HG03521 (cell line): ENCODE data around the gene BCKDHA.
"Not testable (repeated sequence)": the region's sequence is repeated elsewhere in the genome, so short reads cannot be mapped to it uniquely, and the experiment has no call there.

Source experiments
- ATAC-seq: cut with Tn5 transposase; IDR thresholded peaks from one replicate; pipeline ENCODE4 v1.9.1; 2021; ENCODE audit warnings: mild to moderate bottlenecking, moderate library complexity; ENCODE audit not compliant: unreplicated experiment

BCKDHA gene

DNA sequence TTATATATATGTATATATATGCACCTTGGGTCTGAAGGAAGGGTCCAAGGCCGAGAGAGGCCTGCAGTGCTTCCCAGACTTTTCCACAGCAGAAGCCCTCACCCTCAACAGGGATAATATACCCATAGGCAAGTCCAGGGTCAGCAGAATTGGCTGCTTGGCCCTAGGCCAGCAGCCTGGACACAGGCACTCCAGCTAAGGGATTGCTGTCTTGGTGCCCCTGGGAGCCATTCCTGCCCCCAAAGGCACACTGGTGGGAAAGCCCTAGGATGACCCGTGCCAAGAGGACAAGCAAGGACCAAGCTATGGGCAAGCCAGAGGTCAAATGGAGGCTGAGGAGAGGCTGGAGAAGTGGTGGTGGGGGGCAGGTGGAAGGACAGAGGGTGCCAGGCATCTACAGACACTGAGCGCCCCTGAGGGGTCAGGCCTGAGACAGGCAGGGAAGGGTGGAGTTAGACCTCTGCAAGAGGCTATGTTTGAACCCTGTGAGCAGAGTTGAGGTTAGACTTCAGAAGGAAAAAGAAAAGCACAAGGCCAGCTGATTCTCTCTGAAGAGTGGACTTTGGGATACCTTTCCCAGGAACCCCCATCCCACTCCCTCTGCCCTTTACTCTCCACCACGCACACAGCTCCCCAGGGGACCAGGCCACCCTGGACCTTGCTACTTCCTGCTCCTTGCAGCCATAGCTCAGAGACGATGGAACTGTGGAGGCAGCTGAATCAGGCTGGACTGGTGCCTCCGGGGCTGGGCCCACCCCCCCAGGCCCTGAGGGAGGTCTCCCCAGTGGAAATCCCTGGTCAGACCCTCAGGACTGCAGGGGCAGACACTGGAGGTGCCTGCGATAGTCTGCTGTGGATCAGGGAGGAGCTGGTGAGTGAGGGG is 45.1 kb downstream of the BCKDHA start, which contains the start of gene ERICH4:
ERICH4 (plus strand) TSS at position 684 of the 883 bp plus-strand sequence; CDS start at position 698, 14 bp downstream.
- no peak for ATAC-seq

DNA sequence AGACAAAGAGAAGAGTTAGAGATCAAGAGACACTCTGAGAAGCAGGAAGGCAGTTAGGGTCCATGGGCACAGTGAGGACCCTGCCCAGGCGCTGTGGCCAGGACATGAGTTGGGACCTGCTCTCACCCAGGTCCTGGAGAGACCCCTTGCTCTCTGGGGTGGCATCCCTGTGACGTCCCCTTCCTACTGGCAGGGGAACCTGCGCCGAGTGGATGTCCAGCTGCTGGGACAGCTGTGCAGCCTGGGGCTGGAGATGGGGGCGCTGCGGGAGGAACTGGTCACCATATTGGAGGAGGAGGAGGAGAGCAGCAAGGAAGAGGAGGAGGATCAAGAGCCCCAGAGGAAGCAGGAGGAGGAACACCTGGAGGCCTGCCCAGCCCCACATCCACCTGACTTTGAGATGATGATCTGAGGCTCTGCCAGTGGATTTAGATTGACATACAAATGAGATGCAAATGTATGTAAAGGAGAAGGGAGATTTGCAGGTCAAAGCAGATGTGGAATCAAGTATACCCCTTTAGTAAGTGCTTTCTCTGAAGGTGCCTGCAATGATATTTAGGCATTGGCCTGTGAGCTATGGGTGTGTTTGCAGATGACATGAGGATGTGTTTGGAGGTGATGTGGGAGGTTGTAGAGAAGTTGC is 46.3 kb downstream of the BCKDHA start:
- ATAC-seq: no peak

DNA sequence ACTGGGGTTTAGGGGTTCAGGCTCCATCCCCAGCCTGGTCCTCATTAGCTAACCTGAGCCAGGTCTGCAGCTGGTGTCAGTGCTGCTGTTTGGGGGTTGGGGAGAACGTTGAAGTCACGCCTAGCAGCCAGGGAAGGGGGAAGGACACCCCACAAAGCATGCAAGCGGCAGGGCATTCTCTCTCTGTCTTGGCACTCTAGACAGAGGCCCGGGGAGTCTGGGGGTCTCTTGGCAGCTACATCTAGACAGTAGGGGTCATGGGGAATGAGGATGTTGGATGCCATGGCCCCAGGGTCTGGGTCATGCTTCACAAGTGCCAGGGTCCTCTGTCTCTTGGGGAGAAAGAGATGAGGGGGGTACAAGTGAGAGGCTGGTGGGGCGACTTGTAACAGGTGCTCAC is 48.0 kb downstream of the BCKDHA start:
- no peak for ATAC-seq

DNA sequence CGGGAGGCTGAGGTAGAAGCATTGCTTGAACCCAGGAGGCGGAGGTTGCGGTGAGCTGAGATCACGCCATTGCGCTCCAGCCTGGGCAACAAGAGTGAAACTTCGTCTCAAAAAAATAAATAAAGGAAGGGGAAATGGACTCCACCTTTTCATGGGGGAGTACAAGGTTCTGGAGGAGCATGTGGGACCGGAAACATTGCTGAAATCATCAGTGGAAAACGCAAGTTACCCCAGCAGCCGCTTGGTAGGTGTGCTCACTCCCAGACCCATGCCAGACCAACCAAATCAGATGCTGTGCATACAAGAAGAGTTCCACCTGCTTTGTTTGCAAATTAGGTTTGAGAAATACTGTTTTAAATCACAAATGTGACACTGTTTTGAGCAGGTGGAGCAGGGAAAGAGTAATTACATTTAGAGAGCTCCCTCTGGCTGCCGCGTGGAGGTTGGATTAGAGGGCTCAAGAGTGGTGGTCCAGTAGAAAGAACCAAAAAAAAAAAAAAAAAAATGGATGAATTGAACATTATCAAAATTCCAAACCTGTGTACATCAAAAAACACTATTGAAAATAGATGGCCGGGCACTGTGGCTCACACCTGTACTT is 50.2 kb downstream of the BCKDHA start:
- ATAC-seq: no peak

DNA sequence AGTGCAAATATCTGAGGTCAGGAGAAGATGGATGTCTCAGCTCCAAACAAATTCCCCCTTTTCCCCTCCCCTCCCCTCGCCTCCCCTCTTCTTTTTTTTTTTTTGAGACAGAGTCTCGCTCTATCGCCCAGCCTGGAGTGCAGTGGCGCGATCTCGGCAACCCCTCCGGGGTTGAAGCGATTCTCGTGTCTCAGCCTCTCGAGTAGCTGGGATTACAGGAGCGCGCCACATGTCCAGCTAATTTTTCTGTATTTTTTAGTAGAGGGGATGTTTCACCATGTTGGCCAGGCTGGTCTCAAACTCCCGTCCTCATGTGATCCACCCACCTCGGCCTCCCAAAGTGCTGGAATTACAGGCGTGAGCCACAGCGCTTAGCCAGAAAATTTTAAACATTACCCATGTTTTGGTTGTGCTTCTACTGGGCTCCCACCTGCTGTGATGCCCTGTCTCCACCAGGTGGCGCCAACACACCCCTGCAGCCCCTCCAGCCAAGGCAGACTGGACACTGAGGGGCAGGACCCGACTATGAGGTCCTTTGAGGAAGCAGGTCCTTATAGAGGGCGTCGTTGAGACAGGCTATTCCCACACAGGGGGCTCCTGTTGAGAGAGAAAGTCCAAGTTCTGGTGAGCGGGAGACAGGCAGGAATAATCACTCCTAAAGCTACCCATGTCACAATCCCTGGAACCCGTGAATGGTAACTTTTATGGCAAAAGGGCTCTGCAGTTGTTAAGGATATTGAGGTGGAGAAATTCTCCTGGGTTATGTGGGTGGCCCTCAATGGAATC is 51.7 kb downstream of the BCKDHA start:
- ATAC-seq: no peak

DNA sequence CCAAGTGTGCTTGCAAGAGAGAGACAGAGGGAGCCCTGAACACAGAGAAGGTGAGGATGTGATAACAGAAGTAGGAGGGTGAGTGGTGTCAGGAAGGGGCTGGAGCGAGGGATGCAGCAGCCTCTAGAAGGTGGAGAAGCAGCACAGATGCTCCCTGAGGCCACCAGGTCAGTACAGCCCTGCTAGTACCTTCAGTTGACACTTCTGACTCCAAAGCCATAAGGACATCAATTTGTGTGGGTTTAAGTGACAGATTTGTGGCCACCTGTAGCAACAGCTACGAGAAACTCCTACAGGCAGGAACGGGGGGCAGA is 52.2 kb downstream of the BCKDHA start:
- ATAC-seq: no peak

DNA sequence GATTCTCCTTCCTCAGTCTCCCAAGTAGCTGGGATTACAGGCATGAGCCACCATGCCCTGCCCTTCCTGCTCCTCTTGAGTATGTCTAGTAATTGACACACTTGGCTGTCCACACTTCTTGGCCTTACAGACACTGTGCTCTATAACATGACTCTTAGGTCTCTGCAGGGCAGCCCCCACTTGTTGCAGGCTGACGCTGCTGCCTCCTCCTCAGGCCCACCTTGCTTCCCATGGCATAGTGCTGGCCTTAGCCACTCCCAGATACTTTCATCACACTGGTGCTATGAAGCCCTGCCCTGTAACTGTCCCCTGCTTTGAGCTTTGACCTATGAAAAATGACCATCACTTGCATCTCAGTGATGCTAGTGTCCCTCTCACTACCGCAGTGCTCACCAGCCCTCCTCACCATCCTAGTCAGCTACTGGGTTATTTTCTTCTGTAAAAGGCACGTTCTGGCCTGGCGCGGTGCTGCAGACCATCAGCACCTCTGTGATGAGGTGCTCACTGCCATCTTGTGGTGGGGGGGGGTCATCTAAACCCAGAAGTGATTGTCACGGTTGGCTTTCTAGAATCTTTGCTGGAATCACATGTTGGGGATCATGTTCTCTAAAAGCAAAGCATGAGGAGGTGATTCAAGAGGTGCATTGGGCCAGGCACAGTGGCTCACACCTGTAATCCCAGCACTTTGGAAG is 55.1 kb downstream of the BCKDHA start:
- ATAC-seq: no peak

DNA sequence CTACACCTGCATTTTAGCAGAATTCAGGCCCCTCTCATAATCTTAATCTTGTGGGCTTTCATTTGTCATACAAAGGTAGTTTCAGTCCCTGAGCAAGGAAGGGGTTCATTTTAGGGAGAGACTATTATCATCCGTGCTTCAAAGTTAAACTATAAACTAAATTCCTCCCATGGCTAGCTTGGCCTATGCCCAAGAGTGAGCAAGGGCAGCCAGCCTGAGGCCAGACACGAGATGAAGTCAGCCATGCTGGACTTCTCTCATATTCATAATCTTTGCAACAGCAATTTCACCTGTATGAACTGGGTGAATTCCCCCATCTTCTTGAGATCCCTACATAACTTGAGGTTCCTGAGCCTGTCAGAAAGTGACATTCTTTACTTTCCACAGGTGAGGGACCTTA is 58.3 kb downstream of the BCKDHA start:
- no peak for ATAC-seq

DNA sequence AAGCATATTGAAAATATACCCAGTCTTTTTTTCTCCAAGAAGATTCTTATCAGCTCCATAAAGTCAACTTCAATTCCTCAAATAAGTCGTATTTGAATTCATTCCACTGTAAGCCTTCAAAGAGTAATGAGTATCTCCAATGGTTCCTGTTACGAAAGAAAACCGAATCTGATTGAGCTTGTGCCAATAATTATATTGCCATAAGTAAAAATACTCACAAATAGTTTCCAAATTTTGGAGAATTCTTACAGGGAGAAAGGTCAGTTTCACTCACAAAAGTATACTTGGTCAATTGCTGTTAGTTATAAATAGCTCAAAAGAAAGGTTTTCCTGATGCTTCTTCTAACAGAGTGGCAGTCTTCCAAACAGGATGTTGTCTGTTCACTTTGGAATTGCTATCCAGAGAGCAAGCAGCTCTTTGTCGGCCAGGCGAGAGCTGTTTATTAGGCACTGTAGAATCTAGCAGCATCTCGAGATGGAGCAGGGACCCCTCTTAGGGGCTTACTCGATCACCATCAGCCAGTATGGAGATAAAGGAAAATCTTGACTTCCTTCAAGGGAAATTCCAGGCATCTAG is 58.8 kb downstream of the BCKDHA start:
- ATAC-seq: no peak

DNA sequence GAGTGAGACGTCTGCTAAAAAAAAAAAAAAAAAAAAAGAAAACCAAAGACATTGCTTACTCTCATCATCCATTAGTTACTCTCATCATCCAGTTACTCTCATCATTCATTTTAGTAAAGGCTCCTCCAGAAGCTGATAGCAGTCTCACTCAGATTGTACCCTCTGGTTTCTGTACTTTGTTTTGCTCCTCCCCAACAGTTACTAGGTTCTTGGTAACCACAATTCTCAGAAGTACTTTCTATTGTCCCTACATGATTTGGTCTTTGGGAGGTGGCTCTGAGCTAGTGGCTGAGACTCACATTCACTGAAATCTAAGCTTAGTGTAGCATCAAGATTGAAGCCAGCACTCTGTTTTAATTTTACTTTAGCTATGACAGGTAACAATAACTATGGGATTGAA is 59.6 kb downstream of the BCKDHA start:
- ATAC-seq: peak; percentile 89

DNA sequence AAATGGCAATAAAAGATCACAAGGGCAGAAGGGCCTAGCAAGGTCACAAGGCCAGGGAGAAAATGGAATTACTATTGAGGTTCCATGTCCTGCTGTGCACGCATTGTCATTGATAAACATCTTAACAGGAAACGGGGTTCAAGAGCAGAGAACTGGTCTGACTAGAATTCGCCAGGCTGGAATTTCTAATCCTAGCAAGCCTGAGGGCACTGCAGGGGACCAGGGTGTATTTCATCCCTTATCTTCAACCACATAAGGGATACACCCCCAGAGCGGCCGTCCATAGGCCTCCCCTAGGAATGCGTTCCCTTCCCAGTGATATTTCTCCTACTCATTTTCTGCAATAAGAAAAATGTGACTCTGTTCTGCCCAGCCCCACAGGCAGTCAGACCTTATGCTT is 64.9 kb downstream of the BCKDHA start:
- ATAC-seq: no peak

DNA sequence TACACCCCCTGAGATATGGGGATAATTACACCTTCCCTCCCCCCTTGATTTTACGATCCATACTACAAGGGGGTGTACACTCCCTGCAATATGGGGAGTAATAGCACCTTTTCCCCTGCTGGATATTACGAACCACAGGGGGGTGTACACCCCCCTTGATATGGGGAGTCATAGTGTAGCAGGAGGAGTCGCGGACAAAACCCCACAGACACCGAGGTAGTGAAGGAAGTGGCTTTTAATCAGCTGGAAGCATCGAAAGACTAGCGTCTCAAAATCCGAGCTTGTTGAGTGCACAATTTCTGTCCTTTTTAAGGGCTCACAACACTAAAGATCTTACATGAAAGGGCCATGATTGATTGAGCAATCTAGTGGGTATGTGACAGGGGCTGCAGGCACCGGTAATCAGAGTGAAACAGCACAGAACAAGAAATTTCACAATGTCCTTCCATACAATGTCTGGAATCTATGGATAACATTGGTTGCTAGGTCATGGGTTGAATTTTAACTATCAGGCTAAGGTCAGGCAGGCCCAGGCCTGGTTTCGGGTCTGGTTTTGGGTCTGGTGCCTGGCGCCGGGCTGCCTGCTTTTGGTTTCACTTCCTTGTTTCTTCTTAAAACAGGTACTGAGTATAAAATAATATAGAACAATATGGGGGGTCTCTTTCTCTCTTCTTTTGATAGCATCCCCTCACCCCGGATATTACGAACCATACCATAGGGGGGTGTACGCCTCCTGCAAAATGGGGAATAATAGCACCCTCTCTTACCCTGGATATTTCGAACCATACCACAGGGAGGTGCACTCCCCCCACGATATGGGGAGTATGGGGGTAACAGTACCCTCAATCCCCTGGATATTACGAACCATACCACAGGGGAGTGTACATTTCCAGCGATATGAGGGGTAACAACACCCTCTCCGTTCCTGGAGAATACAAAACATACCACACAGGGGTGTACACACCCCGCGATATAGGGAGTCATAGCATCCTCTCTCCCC is 65.9 kb downstream of the BCKDHA start:
- not testable (repeated sequence) for ATAC-seq
